Activated T-helper 1 cell treated with anti-CD3 and anti-CD28 coated beads, Interleukin-12 subunit alpha, Interleukin-12 subunit beta, Interleukin-2, Interleukin-4 antibody, amounts not matched to agents 30 ng/mL and 10 ng/mL and 1 ng/mL, durations not matched to agents 14 hours and 24 hours and 36 hours (primary cell): ENCODE results near the gene GTF2A2. TPM values are rescaled to one million over a fixed set of nuclear protein-coding genes. Genes with fewer than 3 reads are reported as not detected.
A peak's percentile ranks its signal among the peaks of the same experiment; 100 is the strongest.

Experiments
- DNase-seq: peaks from one replicate; pipeline ENCODE4 v3.0.0; 2021; ENCODE audit warnings: low spot score
- H3K27ac Mint-ChIP-seq: one replicate; pipeline ENCODE4 v1.8.0; 2021; ENCODE audit warnings: mild to moderate bottlenecking, mixed read lengths
- H3K27me3 Mint-ChIP-seq: one replicate; pipeline ENCODE4 v1.8.0; 2022; ENCODE audit warnings: mild to moderate bottlenecking, moderate library complexity, mixed read lengths; ENCODE audit not compliant: insufficient read depth
- H3K36me3 Mint-ChIP-seq: one replicate; pipeline ENCODE4 v1.8.0; 2021; ENCODE audit warnings: low read depth, mixed read lengths
- H3K4me1 Mint-ChIP-seq: one replicate; pipeline ENCODE4 v1.8.0; 2021; ENCODE audit warnings: low read depth, mixed read lengths
- H3K4me3 Mint-ChIP-seq: one replicate; pipeline ENCODE4 v1.8.0; 2021; ENCODE audit warnings: mild to moderate bottlenecking, moderate library complexity, mixed read lengths
- H3K9me3 Mint-ChIP-seq: one replicate; pipeline ENCODE4 v1.8.0; 2021; ENCODE audit warnings: mixed read lengths
- intact Hi-C: fragments of 100-400 bp; cut with micrococcal nuclease; formaldehyde crosslinking; loops from one replicate; pipeline ENCODE4 v1.15.1; 2024
- total RNA-seq: library from RNA; stranded (reverse); gene quantifications from 2 replicates; pipeline ENCODE4 v1.2.3, GENCODE V29; 2022

GTF2A2 gene
- total RNA-seq, 1 donor from 2014 or later: 197 TPM

- DNase-seq: no peak
- Mint-ChIP-seq H3K27ac (no peak overlapping the region), H3K27me3 (peaks cover 20% of the 10 kb centered on the region), H3K4me3 (no peak overlapping the region), H3K9me3 (no peaks in the 10 kb centered on the region), H3K4me1 (peaks cover 6% of the 10 kb centered on the region), H3K36me3 (no peaks in the 10 kb centered on the region)
- intact Hi-C loops: no loop called here
These were observed 41.7 kb downstream of the GTF2A2 start for GRCh38 chr15:59615661-59616060.

- no peaks in the 10 kb centered on the region for H3K9me3 Mint-ChIP-seq
- peaks cover 6% of the 10 kb centered on the region for H3K4me1 Mint-ChIP-seq
- H3K36me3 Mint-ChIP-seq: no peaks in the 10 kb centered on the region
- intact Hi-C loops: no loop called here
- no peak overlapping the region for H3K27ac Mint-ChIP-seq
- H3K4me3 Mint-ChIP-seq: no peak overlapping the region
- DNase-seq: no peak
- H3K27me3 Mint-ChIP-seq: peaks cover 23% of the 10 kb centered on the region
These were observed 43.2 kb downstream of the GTF2A2 start for GRCh38 chr15:59614153-59614552.

- H3K27ac Mint-ChIP-seq: no peak within 1 kb of the TSS
- no peaks in the 10 kb centered on the region for H3K9me3 Mint-ChIP-seq
- H3K36me3 Mint-ChIP-seq: no peaks in the 10 kb centered on the region
- intact Hi-C loops: no loop called here
- DNase-seq: no peak
- no peak within 1 kb of the TSS for H3K4me3 Mint-ChIP-seq
- H3K27me3 Mint-ChIP-seq: peaks cover 19% of the 10 kb centered on the region
- peaks cover 6% of the 10 kb centered on the region for H3K4me1 Mint-ChIP-seq
These were observed 45.7 kb downstream of the GTF2A2 start, which contains the start of gene GCNT3 for GRCh38 chr15:59611276-59612260. GCNT3 (plus strand) TSS chr15:59611783; CDS start chr15:59618239, 6,456 bp downstream.

- Mint-ChIP-seq H3K36me3 (no peaks in the 10 kb centered on the region), H3K4me3 (no peak overlapping the region), H3K4me1 (peaks cover 3% of the 10 kb centered on the region), H3K27ac (no peak overlapping the region), H3K27me3 (peaks cover 10% of the 10 kb centered on the region), H3K9me3 (no peaks in the 10 kb centered on the region)
- intact Hi-C loops: no loop called here
- DNase-seq: no peak
These were observed 47.3 kb downstream of the GTF2A2 start for GRCh38 chr15:59609730-59610712.

GRCh38 chr15:59605994-59606393, 51.3 kb downstream of the GTF2A2 start:
- no peak for DNase-seq
- peaks cover 30% of the 10 kb centered on the region for H3K9me3 Mint-ChIP-seq
- no peaks in the 10 kb centered on the region for H3K4me1 Mint-ChIP-seq
- H3K36me3 Mint-ChIP-seq: no peaks in the 10 kb centered on the region
- no peak overlapping the region for H3K4me3 Mint-ChIP-seq
- H3K27me3 Mint-ChIP-seq: peaks cover 10% of the 10 kb centered on the region
- no peak overlapping the region for H3K27ac Mint-ChIP-seq
- intact Hi-C loops: no loop called here

GRCh38 chr15:59598461-59598860, 58.9 kb downstream of the GTF2A2 start:
- Mint-ChIP-seq H3K27ac (no peak overlapping the region), H3K36me3 (no peaks in the 10 kb centered on the region), H3K4me1 (no peaks in the 10 kb centered on the region), H3K4me3 (no peak overlapping the region), H3K27me3 (peaks cover 10% of the 10 kb centered on the region), H3K9me3 (peaks cover 23% of the 10 kb centered on the region)
- DNase-seq: no peak
- intact Hi-C loops: no loop called here

- no peak overlapping the region for H3K27ac Mint-ChIP-seq
- no peaks in the 10 kb centered on the region for H3K36me3 Mint-ChIP-seq
- DNase-seq: no peak
- peaks cover 11% of the 10 kb centered on the region for H3K9me3 Mint-ChIP-seq
- H3K4me3 Mint-ChIP-seq: no peak overlapping the region
- intact Hi-C loops: no loop called here
- H3K4me1 Mint-ChIP-seq: peaks cover 1% of the 10 kb centered on the region
- peaks cover 10% of the 10 kb centered on the region for H3K27me3 Mint-ChIP-seq
These were observed 60.7 kb downstream of the GTF2A2 start for GRCh38 chr15:59596640-59597039.

- no peaks in the 10 kb centered on the region for H3K36me3 Mint-ChIP-seq
- peaks cover 10% of the 10 kb centered on the region for H3K27me3 Mint-ChIP-seq
- no peak overlapping the region for H3K27ac Mint-ChIP-seq
- no peak for DNase-seq
- peaks cover 4% of the 10 kb centered on the region for H3K9me3 Mint-ChIP-seq
- intact Hi-C loops: no loop called here
- no peak overlapping the region for H3K4me3 Mint-ChIP-seq
- peaks cover 10% of the 10 kb centered on the region for H3K4me1 Mint-ChIP-seq
These were observed 61.8 kb downstream of the GTF2A2 start for GRCh38 chr15:59595434-59595915.

GRCh38 chr15:59594991-59595390, 62.3 kb downstream of the GTF2A2 start:
- Mint-ChIP-seq H3K27ac (no peak overlapping the region), H3K36me3 (no peaks in the 10 kb centered on the region), H3K9me3 (peaks cover 3% of the 10 kb centered on the region), H3K27me3 (peaks cover 10% of the 10 kb centered on the region), H3K4me1 (peaks cover 15% of the 10 kb centered on the region), H3K4me3 (no peak overlapping the region)
- intact Hi-C loops: no loop called here
- no peak for DNase-seq

- no peak overlapping the region for H3K27ac Mint-ChIP-seq
- H3K4me3 Mint-ChIP-seq: no peak overlapping the region
- H3K27me3 Mint-ChIP-seq: peaks cover 10% of the 10 kb centered on the region
- no peaks in the 10 kb centered on the region for H3K9me3 Mint-ChIP-seq
- no peak for DNase-seq
- no peaks in the 10 kb centered on the region for H3K36me3 Mint-ChIP-seq
- intact Hi-C loops: no loop called here
- peaks cover 19% of the 10 kb centered on the region for H3K4me1 Mint-ChIP-seq
These were observed 62.8 kb downstream of the GTF2A2 start for GRCh38 chr15:59594493-59594942.

- H3K4me3 Mint-ChIP-seq: no peak overlapping the region
- no peaks in the 10 kb centered on the region for H3K9me3 Mint-ChIP-seq
- H3K4me1 Mint-ChIP-seq: peaks cover 34% of the 10 kb centered on the region
- intact Hi-C loops: no loop called here
- H3K27me3 Mint-ChIP-seq: peaks cover 7% of the 10 kb centered on the region
- no peak overlapping the region for H3K27ac Mint-ChIP-seq
- DNase-seq: no peak
- H3K36me3 Mint-ChIP-seq: no peaks in the 10 kb centered on the region
These were observed 66.0 kb downstream of the GTF2A2 start for GRCh38 chr15:59591356-59591755.

GRCh38 chr15:59590027-59590426, 67.3 kb downstream of the GTF2A2 start:
- Mint-ChIP-seq H3K4me3 (peak overlapping the region; percentile 55), H3K27me3 (peaks cover 7% of the 10 kb centered on the region), H3K36me3 (no peaks in the 10 kb centered on the region), H3K9me3 (no peaks in the 10 kb centered on the region), H3K4me1 (peaks cover 34% of the 10 kb centered on the region), H3K27ac (peak overlapping the region; percentile 57)
- peak; percentile 1 for DNase-seq
- intact Hi-C loops: no loop called here
